ENCODE measurements around the gene ARHGAP45.

The ARHGAP45 gene

DNA sequence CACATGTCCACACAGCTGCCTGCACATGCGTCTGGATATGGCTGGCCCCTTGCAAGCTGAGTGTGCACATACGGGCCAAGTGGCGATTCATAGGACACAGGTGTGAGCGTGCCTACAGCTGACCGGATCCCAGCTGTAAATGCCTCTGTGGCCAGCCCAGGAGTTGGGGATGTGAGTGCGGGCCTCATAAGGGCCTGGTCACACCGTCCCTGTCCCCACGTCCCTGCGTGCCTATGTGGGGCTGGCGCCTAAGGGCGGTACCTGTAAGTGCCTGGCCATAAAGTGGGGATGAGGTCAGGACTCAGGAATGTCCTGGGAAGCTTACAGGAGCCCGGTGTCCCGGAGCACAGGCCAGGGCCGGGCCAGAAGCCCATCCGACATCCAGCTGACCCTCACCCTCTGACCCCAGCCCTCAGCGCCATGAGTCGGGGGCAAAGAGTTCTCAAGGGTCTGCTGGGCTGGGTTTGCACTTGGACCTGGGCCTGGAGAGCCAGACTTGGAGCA is 1.3 kb upstream of the ARHGAP45 start:
- DNase-seq (ENCODE audit: low read depth), result peak; percentile 17
- TF ChIP-seq, protein P1, sequence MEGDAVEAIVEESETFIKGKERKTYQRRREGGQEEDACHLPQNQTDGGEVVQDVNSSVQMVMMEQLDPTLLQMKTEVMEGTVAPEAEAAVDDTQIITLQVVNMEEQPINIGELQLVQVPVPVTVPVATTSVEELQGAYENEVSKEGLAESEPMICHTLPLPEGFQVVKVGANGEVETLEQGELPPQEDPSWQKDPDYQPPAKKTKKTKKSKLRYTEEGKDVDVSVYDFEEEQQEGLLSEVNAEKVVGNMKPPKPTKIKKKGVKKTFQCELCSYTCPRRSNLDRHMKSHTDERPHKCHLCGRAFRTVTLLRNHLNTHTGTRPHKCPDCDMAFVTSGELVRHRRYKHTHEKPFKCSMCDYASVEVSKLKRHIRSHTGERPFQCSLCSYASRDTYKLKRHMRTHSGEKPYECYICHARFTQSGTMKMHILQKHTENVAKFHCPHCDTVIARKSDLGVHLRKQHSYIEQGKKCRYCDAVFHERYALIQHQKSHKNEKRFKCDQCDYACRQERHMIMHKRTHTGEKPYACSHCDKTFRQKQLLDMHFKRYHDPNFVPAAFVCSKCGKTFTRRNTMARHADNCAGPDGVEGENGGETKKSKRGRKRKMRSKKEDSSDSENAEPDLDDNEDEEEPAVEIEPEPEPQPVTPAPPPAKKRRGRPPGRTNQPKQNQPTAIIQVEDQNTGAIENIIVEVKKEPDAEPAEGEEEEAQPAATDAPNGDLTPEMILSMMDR (IDR thresholded peaks at IDR 0.05; ENCODE audit: insufficient read depth, low read depth, low read length, missing control alignments), result no peak
- H3K4me3 ChIP-seq (ENCODE audit: low read depth, low read length), result no peak overlapping the region

DNA sequence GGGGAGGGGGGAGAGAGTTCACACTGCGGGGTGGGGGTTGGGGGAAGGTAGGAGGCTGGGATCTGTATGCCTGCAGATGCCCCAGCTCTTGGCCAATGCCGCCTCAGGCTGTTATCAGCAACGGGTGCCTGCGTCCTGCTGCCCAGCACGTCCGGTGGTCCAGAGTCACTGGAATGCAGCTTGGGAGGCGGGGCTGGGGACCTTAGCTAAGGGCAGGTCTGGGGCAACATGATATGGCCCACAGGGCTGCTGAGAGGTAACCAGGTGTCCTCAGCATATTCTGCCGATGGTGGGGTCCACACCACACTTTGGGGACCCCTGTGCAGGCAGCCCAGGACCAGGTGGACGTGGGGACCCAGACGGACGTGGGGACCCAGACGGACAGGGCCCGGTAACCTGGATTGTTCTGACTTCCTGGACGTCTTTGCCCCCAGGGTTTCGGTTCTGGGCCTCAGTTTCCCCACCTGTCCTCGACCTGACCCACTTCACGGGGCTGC is 668 bp upstream of the ARHGAP45 start:
- TF ChIP-seq, protein P1 (IDR thresholded peaks at IDR 0.05; ENCODE audit: insufficient read depth, low read depth, low read length, missing control alignments), result no peak
- H3K4me3 ChIP-seq (ENCODE audit: low read depth, low read length), result peak overlapping the region; percentile 61
- no peak for DNase-seq (ENCODE audit: low read depth)

DNA sequence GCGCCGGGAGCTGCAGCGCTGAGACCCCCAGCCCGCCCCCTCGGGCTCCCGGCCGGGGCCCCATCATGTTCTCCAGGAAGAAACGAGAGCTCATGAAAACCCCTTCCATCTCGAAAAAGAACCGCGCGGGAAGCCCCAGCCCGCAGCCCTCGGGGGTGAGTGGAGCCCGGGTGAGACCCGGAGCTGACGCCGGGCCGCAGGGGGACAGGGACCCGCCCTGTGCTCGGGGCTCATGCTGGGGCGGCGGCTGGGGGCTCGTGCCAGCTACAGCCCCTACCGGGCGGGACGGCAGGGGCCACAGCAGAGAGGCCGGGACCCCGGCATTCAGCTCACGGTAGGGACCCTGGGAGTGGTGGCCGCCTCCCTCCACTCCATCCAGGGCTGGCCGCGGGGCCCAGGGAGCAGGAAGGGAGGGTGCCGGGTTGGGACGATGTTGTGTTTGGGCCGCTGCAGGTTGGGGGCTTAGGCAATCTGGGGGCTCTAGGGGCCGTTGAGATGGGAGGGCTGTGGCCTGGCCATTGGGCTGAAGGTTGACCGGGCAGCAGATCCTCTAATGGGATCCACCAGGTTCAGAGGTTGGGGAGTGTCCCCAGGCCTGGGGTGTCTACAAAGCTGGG is 482 bp downstream of the ARHGAP45 start:
- DNase-seq (ENCODE audit: low read depth), result peak; percentile 42
- peak overlapping the region; percentile 61 for H3K4me3 ChIP-seq (ENCODE audit: low read depth, low read length)
- TF ChIP-seq, protein P1 (IDR thresholded peaks at IDR 0.05; ENCODE audit: insufficient read depth, low read depth, low read length, missing control alignments), result no peak

DNA sequence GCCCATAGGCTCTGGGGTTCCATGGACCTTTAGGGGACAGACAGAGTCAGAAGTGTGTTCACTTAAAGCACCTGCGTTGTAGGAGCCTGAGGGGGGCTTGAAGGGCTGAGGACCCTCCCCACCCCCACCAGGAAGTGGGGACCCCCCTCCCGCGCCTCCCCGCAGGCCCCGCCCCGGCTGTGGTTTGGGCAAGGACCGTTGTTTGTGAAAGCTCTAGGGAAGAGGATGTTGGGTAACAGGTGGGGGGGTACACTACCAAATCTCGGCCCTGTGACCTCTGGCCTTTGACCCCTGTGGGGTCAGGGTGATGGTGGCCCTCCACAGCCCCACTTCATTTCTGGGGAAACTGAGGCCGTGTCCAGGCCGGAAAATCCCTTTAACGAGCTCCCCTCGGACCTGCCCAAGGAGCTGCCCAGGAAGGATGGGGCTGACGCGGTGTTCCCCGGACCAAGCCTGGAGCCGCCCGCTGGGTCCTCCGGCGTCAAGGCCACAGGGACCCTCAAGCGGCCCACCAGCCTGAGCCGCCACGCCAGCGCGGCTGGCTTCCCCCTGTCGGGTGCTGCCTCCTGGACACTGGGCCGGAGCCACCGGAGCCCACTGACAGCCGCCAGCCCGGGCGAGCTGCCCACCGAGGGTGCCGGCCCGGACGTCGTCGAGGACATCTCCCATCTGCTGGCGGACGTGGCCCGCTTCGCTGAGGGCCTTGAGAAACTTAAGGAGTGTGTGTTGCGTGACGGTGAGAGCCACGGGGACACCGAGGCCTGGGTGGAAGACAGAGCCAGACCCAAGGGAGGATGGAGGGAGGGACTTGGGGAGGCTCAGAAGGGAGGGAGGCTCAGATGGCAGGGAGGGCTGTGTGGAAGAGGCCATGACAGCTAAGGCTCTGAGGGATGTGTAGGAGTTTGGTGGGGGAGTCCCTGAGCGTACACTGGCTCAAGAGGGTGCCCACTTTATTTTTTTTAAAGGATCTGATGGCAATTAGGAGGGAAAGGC is 1.3 kb downstream of the ARHGAP45 start:
- peak; percentile 75 for DNase-seq (ENCODE audit: low read depth)
- TF ChIP-seq, protein P1 (IDR thresholded peaks at IDR 0.05; ENCODE audit: insufficient read depth, low read depth, low read length, missing control alignments), result no peak
- H3K4me3 ChIP-seq (ENCODE audit: low read depth, low read length), result peak overlapping the region; percentile 61

DNA sequence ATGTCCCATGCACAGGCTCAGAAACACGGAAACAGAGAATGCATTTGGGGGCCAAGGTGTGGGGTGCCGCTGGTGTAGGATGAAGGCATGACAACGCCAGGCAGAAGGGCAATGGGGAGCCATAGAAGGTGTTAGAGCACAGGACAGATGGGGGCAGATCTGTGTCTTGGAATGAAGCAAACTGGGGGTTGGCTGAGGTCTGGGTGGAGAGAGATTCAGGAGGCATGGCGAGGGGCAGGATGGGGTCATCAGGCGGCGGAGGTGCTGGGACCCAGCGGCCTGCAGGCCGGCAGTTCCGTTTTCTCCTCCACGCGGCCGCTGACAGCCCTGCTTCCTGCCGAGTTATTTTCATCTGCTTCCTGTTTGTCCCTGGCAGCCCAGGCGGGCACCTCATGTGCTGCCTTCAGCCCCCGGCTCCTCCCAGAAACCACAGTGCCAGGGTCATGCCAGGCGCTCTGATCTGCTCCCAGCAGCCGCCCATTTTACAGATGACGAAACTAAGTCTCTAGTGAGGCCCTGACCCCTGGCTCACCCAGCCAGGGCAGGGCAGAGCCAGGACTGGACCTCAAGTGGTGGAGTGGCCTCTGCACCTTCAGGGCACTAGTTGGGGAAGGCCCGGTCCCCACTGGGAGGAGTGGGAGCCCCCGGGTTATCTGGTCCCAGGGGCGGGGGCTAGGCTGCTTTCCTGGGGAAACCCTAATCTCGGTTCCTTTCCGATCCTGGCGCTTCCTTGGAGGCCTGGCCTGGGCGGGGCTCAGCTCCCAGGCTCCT is 2.2 kb downstream of the ARHGAP45 start:
- TF ChIP-seq, protein P1 (IDR thresholded peaks at IDR 0.05; ENCODE audit: insufficient read depth, low read depth, low read length, missing control alignments), result no peak
- peak; percentile 83 for DNase-seq (ENCODE audit: low read depth)
- H3K4me3 ChIP-seq (ENCODE audit: low read depth, low read length), result peak overlapping the region; percentile 61

DNA sequence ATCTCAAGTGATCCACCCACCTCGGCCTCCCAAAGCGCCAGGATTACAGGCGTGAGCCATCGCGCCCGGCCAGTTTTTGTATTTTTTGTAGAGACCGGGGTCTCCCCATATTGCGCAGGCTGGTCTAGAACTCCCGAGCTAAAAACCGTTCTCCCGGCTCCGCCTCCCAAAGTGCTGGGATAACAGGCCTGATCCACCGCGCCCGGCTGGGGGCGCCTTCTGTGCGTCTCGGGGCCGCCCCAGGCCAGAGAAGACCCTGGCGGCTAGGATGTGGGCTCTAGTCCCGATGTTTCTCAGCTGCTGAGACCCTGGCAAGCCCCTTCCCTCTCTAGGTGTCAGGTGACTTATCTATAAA is 3.6 kb downstream of the ARHGAP45 start:
- DNase-seq (ENCODE audit: low read depth), result no peak
- TF ChIP-seq, protein P1 (IDR thresholded peaks at IDR 0.05; ENCODE audit: insufficient read depth, low read depth, low read length, missing control alignments), result no peak

More for the DNA sequence above, 3.6 kb downstream of the ARHGAP45 start:
- H3K4me3 ChIP-seq (ENCODE audit: low read depth, low read length), result no peak overlapping the region
